Activated T-cell treated with anti-CD3 and anti-CD28 coated beads for 4 hours (primary cell): ENCODE measurements around the gene STK36.
A peak's percentile ranks its signal among the peaks of the same experiment; 100 is the strongest.

ENCODE experiments used
- DNase-seq: peaks from one replicate; pipeline ENCODE4 v3.0.0-alpha.2; 2020

Gene STK36

DNA sequence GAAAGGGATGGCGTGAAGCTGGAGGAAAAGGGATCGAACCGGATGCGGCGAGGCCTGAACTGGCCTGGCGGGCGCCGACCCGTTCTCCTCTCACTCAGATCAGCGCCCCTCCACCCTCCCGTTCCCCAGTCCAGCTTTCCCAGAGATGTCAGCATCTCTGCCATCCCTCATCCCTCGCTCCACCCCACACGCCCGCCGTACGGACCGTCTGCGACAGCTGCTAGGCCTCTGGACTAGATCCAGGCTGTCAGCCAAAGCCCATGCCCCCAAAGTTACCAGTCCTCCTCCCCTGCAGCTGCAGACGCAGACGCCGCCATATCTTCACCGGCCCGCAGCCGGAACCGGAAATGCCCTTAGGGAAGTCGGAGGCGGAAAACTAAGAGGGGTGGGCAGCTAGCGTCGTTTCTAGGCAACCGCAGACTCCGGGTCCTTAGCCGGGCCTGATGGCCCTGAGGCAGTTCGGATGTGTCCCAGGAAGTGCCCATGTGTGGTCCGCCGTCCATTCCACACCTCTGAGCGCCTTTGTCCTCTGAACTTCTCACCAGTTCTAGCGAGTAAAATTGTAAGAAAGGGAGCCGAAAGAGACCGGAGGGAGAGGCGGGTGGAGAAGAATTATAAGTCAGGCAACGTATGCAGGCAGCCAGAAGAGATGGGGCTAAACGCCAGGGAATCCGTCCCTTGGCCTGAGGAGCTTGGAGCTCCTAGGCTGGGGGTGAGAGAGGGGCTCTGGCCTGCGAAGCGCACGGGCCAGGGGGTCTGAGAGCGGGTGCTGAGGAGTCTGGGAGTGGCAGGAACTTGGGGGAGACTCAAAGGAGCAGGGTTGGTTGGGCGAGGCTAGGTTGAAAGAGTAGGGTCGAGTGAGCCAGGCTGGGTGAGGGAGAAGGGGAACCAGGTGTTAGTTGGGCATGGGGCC lies at the start of gene STK36, which contains the start of gene RNF25:
STK36 (plus strand) TSS at position 433 of the 913 bp plus-strand sequence. CDS start 744 bp downstream, outside the sequence.
RNF25 (minus strand) TSS at position 349 of the 913 bp plus-strand sequence; CDS start at position 317, 32 bp downstream.
- peak; percentile 69 for DNase-seq

GRCh38 chr2:218622606-218623365 lies 49.1 kb upstream of the STK36 start:
- no peak for DNase-seq

- no peak for DNase-seq
These were observed 48.5 kb upstream of the STK36 start for GRCh38 chr2:218623366-218623705.

DNA sequence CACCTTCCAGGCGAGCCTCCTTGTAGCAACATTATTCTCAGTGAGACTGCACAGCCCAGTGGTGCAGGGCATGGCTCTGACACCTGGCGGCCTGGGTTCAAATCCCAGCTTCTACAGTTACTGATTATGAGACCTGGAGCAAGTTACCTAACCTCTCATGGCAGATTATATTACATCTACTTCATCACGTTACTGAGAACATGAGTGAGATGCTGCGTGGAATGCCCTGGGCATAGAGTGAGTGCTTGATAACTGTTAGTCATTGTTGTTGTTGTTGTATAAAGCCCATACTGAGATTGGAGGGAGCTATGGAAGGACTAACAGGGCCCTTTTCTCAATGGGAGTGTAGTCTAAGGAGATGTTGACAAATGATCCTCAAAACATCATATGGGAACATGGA lies 45.5 kb upstream of the STK36 start:
- DNase-seq: no peak

DNA sequence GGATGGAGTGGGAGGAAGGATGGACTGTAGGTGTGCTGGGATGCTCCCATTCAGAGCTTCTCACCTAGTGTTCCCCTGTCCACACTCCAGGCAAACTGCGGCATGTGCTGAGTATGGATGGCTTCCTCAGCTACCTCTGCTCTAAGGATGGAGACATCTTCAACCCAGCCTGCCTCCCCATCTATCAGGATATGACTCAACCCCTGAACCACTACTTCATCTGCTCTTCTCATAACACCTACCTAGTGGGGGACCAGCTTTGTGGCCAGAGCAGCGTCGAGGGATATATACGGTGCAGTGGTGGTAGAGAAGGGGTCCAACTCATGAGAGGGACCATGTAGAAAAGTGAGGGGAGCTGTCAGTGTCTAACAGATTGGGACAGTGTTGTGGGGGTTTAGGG lies 43.9 kb upstream of the STK36 start:
- DNase-seq: no peak

DNA sequence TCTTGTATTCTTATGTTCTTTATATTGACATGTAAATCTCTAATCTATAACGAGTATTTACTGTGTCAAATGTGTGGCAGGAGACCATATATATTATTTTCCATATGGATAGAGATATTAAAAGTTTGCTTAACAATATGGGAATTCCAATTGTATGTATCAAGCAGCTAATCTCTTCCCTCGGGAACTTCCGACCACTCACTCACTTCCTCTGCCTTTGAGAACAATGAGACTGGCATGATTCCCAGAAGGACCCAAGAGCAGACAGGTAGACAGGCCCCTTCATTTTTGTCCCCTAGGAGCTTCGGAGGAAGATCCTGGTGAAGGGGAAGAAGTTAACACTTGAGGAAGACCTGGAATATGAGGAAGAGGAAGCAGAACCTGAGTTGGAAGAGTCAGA lies 40.0 kb upstream of the STK36 start:
- no peak for DNase-seq

GRCh38 chr2:218635719-218636118 lies 36.2 kb upstream of the STK36 start:
- DNase-seq: no peak

GRCh38 chr2:218638372-218638771 lies 33.5 kb upstream of the STK36 start:
- no peak for DNase-seq

- no peak for DNase-seq
These were observed 29.7 kb upstream of the STK36 start for GRCh38 chr2:218642121-218642656.

DNA sequence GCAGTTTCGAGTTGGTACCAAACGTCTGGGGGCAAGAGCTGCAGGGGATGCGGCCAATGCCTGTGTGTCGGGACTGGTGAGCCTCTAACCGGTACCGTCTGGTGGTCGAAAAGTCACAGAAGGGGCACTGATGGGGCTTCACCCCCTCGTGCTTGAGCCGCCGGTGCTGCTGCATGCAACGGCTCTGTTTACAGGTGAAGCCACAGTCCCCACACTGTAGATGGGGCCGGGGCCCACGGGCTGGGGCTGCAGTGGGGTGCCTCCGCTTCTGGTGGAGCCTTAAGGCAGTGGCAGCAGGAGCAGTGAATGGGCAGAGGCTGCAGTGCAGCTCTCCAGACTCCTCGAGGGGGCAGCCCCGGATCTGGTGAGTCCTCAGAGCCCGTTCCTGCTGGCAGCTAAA lies 29.1 kb upstream of the STK36 start:
- DNase-seq: no peak

- no peak for DNase-seq
These were observed 28.1 kb upstream of the STK36 start for GRCh38 chr2:218643751-218644310.

DNA sequence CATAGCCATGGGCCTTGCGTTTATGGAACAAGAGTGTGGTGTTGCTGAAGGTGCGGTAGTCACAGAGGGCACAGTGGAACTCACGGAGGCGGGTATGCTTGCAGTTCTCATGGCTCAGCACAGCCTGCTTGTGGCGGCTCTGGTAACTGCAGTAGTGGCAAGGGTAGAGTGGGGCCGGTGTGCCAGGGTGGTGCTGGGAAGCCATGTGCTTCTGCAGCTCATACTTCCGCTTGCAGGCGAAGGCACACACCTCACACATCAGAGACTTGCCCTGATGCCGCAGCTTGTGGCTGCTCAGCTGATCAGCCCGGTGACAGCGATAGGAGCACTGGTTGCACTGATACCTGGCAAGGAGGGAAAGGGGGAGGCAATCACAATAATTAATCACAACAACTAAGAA lies 27.2 kb upstream of the STK36 start:
- DNase-seq: no peak

- no peak for DNase-seq
These were observed 26.8 kb upstream of the STK36 start for GRCh38 chr2:218645126-218645525.

GRCh38 chr2:218648088-218648786 lies 23.6 kb upstream of the STK36 start:
- DNase-seq: peak; percentile 39

DNA sequence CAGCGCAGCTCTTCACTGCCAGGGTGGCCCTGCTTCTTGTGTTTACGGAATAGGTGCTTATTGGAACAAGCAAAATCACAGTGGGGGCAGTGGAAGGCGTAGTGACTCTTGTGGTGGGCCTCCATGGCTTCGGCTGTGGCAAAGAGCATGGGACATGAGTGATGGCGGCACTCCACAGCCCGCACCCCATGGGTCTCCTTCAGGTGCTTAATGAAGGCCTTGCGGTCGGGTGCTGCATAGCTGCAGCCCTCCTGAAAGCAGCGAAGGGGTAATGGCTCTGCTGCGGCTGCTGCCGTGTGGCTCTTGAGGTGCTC lies 23.1 kb upstream of the STK36 start:
- no peak for DNase-seq

DNA sequence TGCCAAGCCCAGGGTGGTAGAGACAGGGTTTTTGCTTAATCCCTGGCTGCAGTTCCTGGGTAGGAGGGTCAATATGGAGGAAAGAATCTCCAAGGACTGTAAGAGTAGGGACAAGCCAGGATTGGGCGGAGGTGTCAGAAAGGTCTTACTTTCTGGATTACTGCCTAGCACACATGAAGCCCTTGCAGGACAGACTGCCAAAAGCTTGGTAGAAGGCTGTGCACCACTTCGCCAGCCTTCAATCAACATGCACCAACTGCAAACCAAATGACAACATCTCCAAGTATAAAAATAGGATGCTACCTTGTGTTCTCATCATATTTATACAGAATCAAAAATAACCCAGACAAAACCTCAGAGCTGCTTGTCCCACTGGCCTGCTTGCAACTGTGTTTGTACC lies 16.1 kb upstream of the STK36 start:
- no peak for DNase-seq

GRCh38 chr2:218658671-218659257 lies 13.1 kb upstream of the STK36 start:
- peak; percentile 19 for DNase-seq

DNA sequence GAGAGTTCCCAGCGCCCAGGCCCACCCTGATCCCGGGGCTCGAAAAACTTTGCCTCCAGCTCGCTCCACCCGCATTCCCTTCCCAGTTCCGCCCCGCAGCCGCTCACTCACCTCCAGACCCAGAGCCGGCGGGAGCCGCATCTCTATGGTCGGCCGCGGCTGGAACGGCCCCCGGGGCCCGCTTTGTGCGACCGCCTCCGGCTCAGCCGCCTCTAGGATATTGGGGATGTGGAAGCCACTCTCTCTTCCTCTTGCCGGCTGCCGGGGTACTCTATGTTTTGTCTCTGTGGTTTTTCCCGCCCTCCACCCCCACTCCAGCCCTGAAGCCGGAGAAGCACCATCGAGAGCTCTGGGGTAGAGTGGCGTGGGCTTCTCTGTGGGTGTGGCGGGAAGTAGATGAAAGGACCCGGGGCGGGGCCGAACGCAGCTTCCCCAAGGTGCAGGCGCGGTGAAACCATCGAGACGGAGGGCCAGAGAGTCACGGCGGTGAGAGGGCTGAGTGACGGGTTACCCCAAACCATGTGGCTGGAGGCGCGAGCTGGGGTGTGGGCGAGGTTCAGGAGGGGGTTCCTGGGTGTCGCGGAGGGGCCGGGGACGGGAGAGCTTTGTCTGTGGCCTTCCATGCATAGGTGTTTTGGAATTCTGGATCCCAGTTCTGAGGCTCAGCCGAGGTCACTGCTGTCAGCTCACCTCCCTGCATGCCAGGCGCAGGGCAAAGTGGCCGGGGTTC lies 12.5 kb upstream of the STK36 start, which contains the start of the genes BCS1L and ZNF142:
BCS1L (plus strand) TSS at position 426 of the 730 bp plus-strand sequence. CDS start 1,305 bp downstream, outside the sequence.
ZNF142 (minus strand) TSS at position 366 of the 730 bp plus-strand sequence. CDS start 3,194 bp downstream, outside the sequence.
- peak; percentile 94 for DNase-seq

GRCh38 chr2:218659988-218660358 lies 11.9 kb upstream of the STK36 start:
- DNase-seq: no peak

- DNase-seq: no peak
These were observed 9.5 kb upstream of the STK36 start for GRCh38 chr2:218662377-218662776.

DNA sequence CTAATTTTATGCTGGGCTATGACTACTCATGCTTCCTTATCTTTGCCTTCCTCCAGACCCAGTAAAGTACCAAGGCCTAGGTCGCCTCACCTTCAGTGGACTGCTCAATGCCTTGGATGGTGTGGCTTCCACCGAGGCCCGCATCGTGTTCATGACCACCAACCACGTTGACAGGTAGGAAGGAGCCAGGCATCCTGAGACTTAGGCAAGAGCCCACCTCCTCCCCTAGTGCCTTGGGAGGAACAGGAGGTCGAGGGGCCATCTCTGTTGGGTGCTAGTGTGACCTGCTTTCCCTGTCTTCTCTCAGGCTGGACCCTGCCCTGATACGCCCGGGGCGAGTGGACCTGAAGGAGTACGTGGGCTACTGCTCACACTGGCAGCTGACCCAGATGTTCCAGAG lies 9.1 kb upstream of the STK36 start:
- no peak for DNase-seq

- DNase-seq: no peak
These were observed 8.0 kb upstream of the STK36 start for GRCh38 chr2:218663901-218664300.
